ENCODE measurements around the gene MYADM.
A peak's percentile ranks its signal among the peaks of the same experiment; 100 is the strongest.
"Not testable (repeated sequence)": the region's sequence is repeated elsewhere in the genome, so short reads cannot be mapped to it uniquely, and the experiment has no call there.

MYADM gene

GRCh38 chr19:53868892-53869804, 1.5 kb downstream of the MYADM start:
- DNase-seq, result peak; percentile 1

- not testable (repeated sequence) for DNase-seq
Measured at GRCh38 chr19:53869805-53870484, 2.3 kb downstream of the MYADM start.

- no peak for DNase-seq
Measured at GRCh38 chr19:53870485-53870844, 2.8 kb downstream of the MYADM start.

GRCh38 chr19:53871454-53871853, 3.8 kb downstream of the MYADM start:
- no peak for DNase-seq

GRCh38 chr19:53872762-53873161, 5.1 kb downstream of the MYADM start:
- no peak for DNase-seq

- DNase-seq, result no peak
Measured at GRCh38 chr19:53873773-53874605, 6.3 kb downstream of the MYADM start.

- no peak for DNase-seq
Measured at GRCh38 chr19:53874606-53874990, 6.9 kb downstream of the MYADM start.

- no peak for DNase-seq
Measured at GRCh38 chr19:53875602-53876325, 8.1 kb downstream of the MYADM start.

GRCh38 chr19:53876651-53877224, 9.1 kb downstream of the MYADM start:
- no peak for DNase-seq

GRCh38 chr19:53877361-53877766, 9.7 kb downstream of the MYADM start:
- no peak for DNase-seq

- no peak for DNase-seq
Measured at GRCh38 chr19:53878776-53879139, 11.1 kb downstream of the MYADM start.

- DNase-seq, result peak; percentile 86
Measured at GRCh38 chr19:53879140-53880081, 11.7 kb downstream of the MYADM start.

GRCh38 chr19:53880711-53881481, 13.2 kb downstream of the MYADM start:
- no peak for DNase-seq

GRCh38 chr19:53881482-53882390, 14.1 kb downstream of the MYADM start, which contains the start of gene PRKCG:
PRKCG (plus strand) TSS chr19:53882197; CDS start chr19:53882495, 298 bp downstream.
- peak; percentile 13 for DNase-seq

GRCh38 chr19:53882391-53883050, 14.8 kb downstream of the MYADM start:
- DNase-seq, result no peak

- no peak for DNase-seq
Measured at GRCh38 chr19:53883231-53883661, 15.6 kb downstream of the MYADM start.

GRCh38 chr19:53883741-53884140, 16.1 kb downstream of the MYADM start:
- DNase-seq, result no peak

GRCh38 chr19:53884256-53884655, 16.6 kb downstream of the MYADM start:
- no peak for DNase-seq
